H1 (cell line): ENCODE results near the gene TFF1. TPM values are rescaled to one million over a fixed set of nuclear protein-coding genes. Genes with fewer than 3 reads are reported as not detected.

ENCODE experiments used
- EGR1 ChIP-seq: IDR thresholded peaks from 2 replicates; pipeline ENCODE4 v1.6.1; 2011; ENCODE audit warnings: low read depth, low read length, borderline replicate concordance
- MAX ChIP-seq: IDR thresholded peaks from 2 replicates; pipeline ENCODE4 v1.6.1; 2012; ENCODE audit warnings: inconsistent platforms
- YY1 ChIP-seq: IDR thresholded peaks from 2 replicates; pipeline ENCODE4 v1.6.1; 2011; ENCODE audit warnings: low read depth, mild to moderate bottlenecking, low read length
- polyA plus RNA-seq, 7 experiments: library from polyadenylated mRNA; depleted of rRNA in 3 of 7; stranded (reverse) in 5 of 7; unstranded in 2 of 7; fragments of >200 nt in 5 of 7; fragments of 200-250 nt in 2 of 7; gene quantifications; 1 replicate in 5 of 7; 2 replicates in 1 of 7; 4 replicates in 1 of 7; pipeline versions ENCODE4 v1.2.1 to v1.2.3, GENCODE V29; 2011 to 2013; ENCODE audit warnings: missing spikeins in 2 of 7, mixed read lengths in 2 of 7
- total RNA-seq: library from RNA; stranded (reverse); fragmentation: NEBNext Ultra II Directional; extraction: Animal tissue kit (Norgen Biotek cat#: 25700); gene quantifications from 2 replicates; pipeline ENCODE4 v1.2.1, GENCODE V29; 2021

Gene TFF1
- total and polyA plus RNA-seq, 2 of the 8 experiments (the other 6 are each of a cell fraction or from before 2014, with no cell fraction given) = not detected

DNA sequence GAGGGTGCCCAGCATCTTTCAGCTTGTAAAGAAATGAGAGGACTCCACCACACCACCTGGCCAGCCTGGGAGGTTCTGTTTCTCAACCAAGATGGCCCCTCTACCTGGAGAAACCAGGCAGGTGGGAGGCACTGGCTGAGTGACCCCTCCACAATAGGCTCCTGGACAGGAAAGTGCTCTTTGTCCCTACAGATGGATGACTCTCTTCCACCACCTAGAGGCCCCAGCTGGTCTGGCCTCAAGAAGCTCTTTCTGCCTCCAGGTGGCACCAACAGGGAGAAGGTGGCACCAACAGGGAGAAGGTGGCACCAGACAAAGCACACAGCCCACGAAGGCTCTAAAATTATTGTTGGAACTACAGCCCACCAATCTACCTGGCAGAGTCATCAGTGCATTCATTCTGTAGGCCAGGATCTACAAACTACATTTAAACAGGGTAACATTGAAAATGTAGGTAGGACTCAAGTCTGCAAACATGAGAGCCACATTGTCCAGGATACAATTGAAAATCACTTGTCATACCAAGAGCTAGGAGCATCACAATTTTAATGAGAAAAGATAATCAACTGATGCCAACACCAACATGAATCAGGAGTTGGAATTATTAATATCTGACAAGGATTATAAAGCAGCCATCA lies 15.1 kb upstream of the TFF1 start (continued):
- TF ChIP-seq YY1 (peak; percentile 81), EGR1 (no peak), MAX (peak; percentile 60; the same call in 1 of the 2 replicates)
